Fibroblast of lung (primary cell): ENCODE results near the gene OPRM1.

Source experiments
- CTCF ChIP-seq, 2 donors: IDR thresholded peaks in 1 of 2; conservative IDR thresholded peaks in 1 of 2; 1 replicate in 1 of 2; 2 replicates in 1 of 2; pipeline ENCODE4 v1.5.1; 2011 to 2012; ENCODE audit warnings: low read length in 2 of 2, control low read depth in 1 of 2, inconsistent platforms in 1 of 2, low read depth in 1 of 2, mild to moderate bottlenecking in 1 of 2
- EZH2 ChIP-seq: IDR thresholded peaks from 2 replicates; pipeline ENCODE4 v1.5.1; 2012; ENCODE audit warnings: low read length, control low read depth, mild to moderate bottlenecking; ENCODE audit errors: missing control alignments

GRCh38 chr6:154080461-154081189 is 41.6 kb downstream of the OPRM1 start:
- no peak for TF ChIP-seq CTCF (conservative IDR thresholded peaks at IDR 0.05 in 1 of 2, IDR thresholded peaks at IDR 0.05 in 1 of 2; ENCODE audit: low read depth in 1 of 2, low read length in 2 of 2)
- TF ChIP-seq EZH2 = no peak
